Keratinocyte (primary cell): Measurements from ENCODE around the gene KBTBD4. TPM values are rescaled to one million over a fixed set of nuclear protein-coding genes. Genes with fewer than 3 reads are reported as not detected.

ENCODE experiments used
- DNase-seq: peaks from one replicate; pipeline ENCODE4 v3.0.0-alpha.2; 2011; ENCODE audit warnings: low read depth, missing footprints, low spot score
- FAIRE-seq: peaks from 2 replicates; lab custom pipeline; 2011; peaks lifted over from hg19 to GRCh38; lab: Jason Lieb, UNC
- H2AFZ ChIP-seq: 2 replicates; pipeline ENCODE4 v1.6.0; 2012; ENCODE audit warnings: low read length, control low read depth, inconsistent platforms; ENCODE audit not compliant: control insufficient read depth
- H3K27ac ChIP-seq: 2 replicates; pipeline ENCODE4 v1.5.1; 2011; ENCODE audit warnings: low read length; ENCODE audit not compliant: control insufficient read depth, insufficient read depth
- H3K27me3 ChIP-seq: 3 replicates; pipeline ENCODE4 v1.6.0; 2011; ENCODE audit warnings: low read length; ENCODE audit not compliant: control insufficient read depth, insufficient read depth; ENCODE audit errors: extremely low read depth
- H3K36me3 ChIP-seq, 2 experiments: 2 replicates in 1 of 2; 3 replicates in 1 of 2; pipeline ENCODE4 v1.5.1; 2011; ENCODE audit warnings: low read length in 2 of 2, mild to moderate bottlenecking in 1 of 2; ENCODE audit not compliant: control insufficient read depth in 2 of 2, insufficient read depth in 2 of 2; ENCODE audit errors: extremely low read depth in 1 of 2
- H3K4me1 ChIP-seq: 3 replicates; pipeline ENCODE4 v1.5.1; 2011; ENCODE audit warnings: low read length; ENCODE audit not compliant: control insufficient read depth, insufficient read depth; ENCODE audit errors: extremely low read depth
- H3K4me2 ChIP-seq: 3 replicates; pipeline ENCODE4 v1.6.0; 2011; ENCODE audit warnings: low read depth, low read length; ENCODE audit not compliant: control insufficient read depth, insufficient read depth; ENCODE audit errors: extremely low read depth
- H3K4me3 ChIP-seq, 3 experiments: fragments of 200-600 bp in 1 of 3; sonication (generic) in 1 of 3; 2 replicates in 2 of 3; 3 replicates in 1 of 3; pipeline ENCODE4 v1.5.1; 2011 to 2016; ENCODE audit warnings: low read length in 3 of 3, mild to moderate bottlenecking in 3 of 3, control low read depth in 2 of 3, inconsistent platforms in 1 of 3, low read depth in 1 of 3, mixed read lengths in 1 of 3, mixed run types in 1 of 3, moderate library complexity in 1 of 3; ENCODE audit not compliant: control insufficient read depth in 2 of 3, insufficient read depth in 2 of 3; ENCODE audit errors: extremely low read depth in 1 of 3
- H3K79me2 ChIP-seq: 2 replicates; pipeline ENCODE4 v1.6.0; 2012; ENCODE audit warnings: low read length; ENCODE audit not compliant: control insufficient read depth, insufficient read depth
- H3K9ac ChIP-seq: 3 replicates; pipeline ENCODE4 v1.6.0; 2011; ENCODE audit warnings: low read length; ENCODE audit not compliant: control insufficient read depth, insufficient read depth; ENCODE audit errors: extremely low read depth
- H3K9me1 ChIP-seq: 3 replicates; pipeline ENCODE4 v1.6.0; 2011; ENCODE audit warnings: low read length; ENCODE audit not compliant: control insufficient read depth, insufficient read depth; ENCODE audit errors: extremely low read depth
- H3K9me3 ChIP-seq: 2 replicates; pipeline ENCODE4 v1.5.1; 2012; ENCODE audit warnings: low read depth, low read length; ENCODE audit not compliant: control insufficient read depth
- H4K20me1 ChIP-seq: 3 replicates; pipeline ENCODE4 v1.6.0; 2011; ENCODE audit warnings: low read length; ENCODE audit not compliant: control insufficient read depth, insufficient read depth; ENCODE audit errors: extremely low read depth
- EZH2 ChIP-seq: IDR thresholded peaks from one replicate; pipeline ENCODE4 v1.6.1; 2012; ENCODE audit warnings: inconsistent platforms, mild to moderate bottlenecking, low read length, moderate library complexity
- dilution Hi-C: fragments of 300-500 bp; cut with MboI; formaldehyde crosslinking; loops from one replicate; pipeline ENCODE4 v1.7.0; 2020; ENCODE audit warnings: low sequenced_read_pairs; ENCODE audit not compliant: extremely low pct_ligation_motif_present
- polyA plus RNA-seq, 5 experiments: library from polyadenylated mRNA; depleted of rRNA in 3 of 5; stranded (reverse) in 3 of 5; stranded (forward) in 1 of 5; unstranded in 1 of 5; fragments of >200 nt; gene quantifications; 1 replicate in 1 of 5; 2 replicates in 3 of 5; 3 replicates in 1 of 5; pipeline versions ENCODE4 v1.2.1 to v1.2.3, GENCODE V29; 2011 to 2012; ENCODE audit warnings: missing spikeins in 2 of 5, low read depth in 1 of 5, low replicate concordance in 1 of 5
- TF ChIP-seq, protein P1 (sequence below), 3 experiments: IDR thresholded peaks in 1 of 3; conservative IDR thresholded peaks in 1 of 3; optimal IDR thresholded peaks in 1 of 3; 2 replicates in 2 of 3; 3 replicates in 1 of 3; pipeline versions ENCODE3 to v1.5.1; 2011; ENCODE audit warnings: low read length in 3 of 3, mild to moderate bottlenecking in 3 of 3, moderate library complexity in 2 of 3, control low read depth in 1 of 3, inconsistent platforms in 1 of 3; ENCODE audit not compliant: insufficient read depth in 2 of 3; ENCODE audit errors: extremely low read depth in 1 of 3

The KBTBD4 gene
- polyA plus RNA-seq, 1 donor (not counting 4 experiments of a cell fraction or from before 2014, with no cell fraction given): 15.4 TPM

DNA sequence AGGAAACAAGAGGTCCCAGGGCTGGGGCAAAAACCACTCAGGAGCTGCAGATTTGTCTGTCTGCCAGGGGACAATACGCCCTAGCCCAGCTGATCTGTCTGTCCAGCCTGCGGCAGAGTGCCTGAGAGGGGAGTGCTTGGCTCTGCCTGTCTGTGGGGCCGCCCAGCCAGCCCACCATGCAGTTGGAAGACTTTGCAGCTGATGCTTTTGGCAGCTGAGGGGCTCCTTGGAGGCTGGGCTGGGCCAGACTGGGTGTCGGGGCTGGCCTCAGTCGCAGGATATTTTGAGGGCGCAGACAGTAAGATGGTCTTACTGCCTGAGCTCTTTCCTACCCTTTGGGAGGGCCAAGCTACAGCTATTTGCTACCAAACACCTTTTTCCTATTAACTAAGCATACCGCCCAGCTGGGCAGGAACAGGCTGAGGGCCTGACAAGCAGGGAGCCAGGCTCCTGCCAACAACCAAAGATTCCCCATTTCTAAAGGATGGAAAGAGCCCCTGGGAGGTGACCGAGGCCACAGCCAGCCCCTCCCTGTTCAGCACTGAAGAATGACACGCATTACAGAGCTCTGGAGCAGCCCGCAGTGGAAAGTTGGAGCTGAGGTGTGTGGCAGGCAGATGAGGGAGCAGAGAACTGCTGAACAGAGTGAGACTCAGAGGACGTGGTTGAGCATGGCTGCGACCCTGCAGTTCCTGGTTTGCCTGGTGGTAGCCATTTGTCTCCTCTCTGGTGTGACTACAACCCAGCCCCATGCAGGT is 7.5 kb upstream of the KBTBD4 start, which contains the start of gene FAM180B:
TSS of gene FAM180B (plus strand) at position 581 of the 758 bp plus-strand sequence. CDS start at position 672, 91 bp downstream.
- dilution Hi-C loops: no loop called here
- no peaks in the 10 kb centered on the region for H3K4me1 ChIP-seq
- DNase-seq (no peak), FAIRE-seq (no peak)
- H3K9me3 ChIP-seq: no peaks in the 10 kb centered on the region
- no peak within 1 kb of the TSS for H3K4me3 ChIP-seq
- no peaks in the 10 kb centered on the region for H3K9me1 ChIP-seq
- no peak within 1 kb of the TSS for H3K9ac ChIP-seq
- H3K4me2 ChIP-seq: no peak within 1 kb of the TSS
- H2AFZ ChIP-seq: no peak within 1 kb of the TSS
- peaks cover 21% of the 10 kb centered on the region for H3K27me3 ChIP-seq
- TF ChIP-seq, protein P1, sequence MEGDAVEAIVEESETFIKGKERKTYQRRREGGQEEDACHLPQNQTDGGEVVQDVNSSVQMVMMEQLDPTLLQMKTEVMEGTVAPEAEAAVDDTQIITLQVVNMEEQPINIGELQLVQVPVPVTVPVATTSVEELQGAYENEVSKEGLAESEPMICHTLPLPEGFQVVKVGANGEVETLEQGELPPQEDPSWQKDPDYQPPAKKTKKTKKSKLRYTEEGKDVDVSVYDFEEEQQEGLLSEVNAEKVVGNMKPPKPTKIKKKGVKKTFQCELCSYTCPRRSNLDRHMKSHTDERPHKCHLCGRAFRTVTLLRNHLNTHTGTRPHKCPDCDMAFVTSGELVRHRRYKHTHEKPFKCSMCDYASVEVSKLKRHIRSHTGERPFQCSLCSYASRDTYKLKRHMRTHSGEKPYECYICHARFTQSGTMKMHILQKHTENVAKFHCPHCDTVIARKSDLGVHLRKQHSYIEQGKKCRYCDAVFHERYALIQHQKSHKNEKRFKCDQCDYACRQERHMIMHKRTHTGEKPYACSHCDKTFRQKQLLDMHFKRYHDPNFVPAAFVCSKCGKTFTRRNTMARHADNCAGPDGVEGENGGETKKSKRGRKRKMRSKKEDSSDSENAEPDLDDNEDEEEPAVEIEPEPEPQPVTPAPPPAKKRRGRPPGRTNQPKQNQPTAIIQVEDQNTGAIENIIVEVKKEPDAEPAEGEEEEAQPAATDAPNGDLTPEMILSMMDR (optimal IDR thresholded peaks at IDR 0.05 in 1 of 3, IDR thresholded peaks at IDR 0.05 in 1 of 3, conservative IDR thresholded peaks at IDR 0.05 in 1 of 3; ENCODE audit: extremely low read depth in 1 of 3, insufficient read depth in 2 of 3, low read length in 3 of 3): no peak
- no peak for TF ChIP-seq EZH2
- H3K27ac ChIP-seq: no peak within 1 kb of the TSS
- peaks cover 13 to 24% of the 10 kb centered on the region in 2 experiments for H3K36me3 ChIP-seq
- no peaks in the 10 kb centered on the region for H3K79me2 ChIP-seq
- no peaks in the 10 kb centered on the region for H4K20me1 ChIP-seq

DNA sequence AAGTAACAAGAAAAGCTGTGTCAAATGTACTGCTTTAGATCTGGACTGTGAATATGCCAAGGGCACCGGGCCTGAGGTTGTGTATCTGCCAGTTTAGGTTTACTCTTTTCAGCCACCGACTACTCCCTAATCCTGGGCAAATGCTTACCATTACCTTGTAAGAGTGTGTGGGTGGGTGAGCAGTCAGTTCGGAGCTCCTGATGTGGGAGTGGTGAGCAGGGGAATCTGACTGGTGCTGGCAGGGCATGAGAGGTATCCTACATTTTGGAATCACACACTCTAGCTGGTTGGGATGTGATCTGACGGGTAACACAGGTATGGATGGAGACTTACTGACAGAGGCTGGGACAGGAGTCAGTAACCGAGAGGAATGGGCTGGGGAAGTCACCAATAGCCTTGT is 5.1 kb upstream of the KBTBD4 start:
- TF ChIP-seq, protein P1 (optimal IDR thresholded peaks at IDR 0.05 in 1 of 3, IDR thresholded peaks at IDR 0.05 in 1 of 3, conservative IDR thresholded peaks at IDR 0.05 in 1 of 3; ENCODE audit: extremely low read depth in 1 of 3, insufficient read depth in 2 of 3, low read length in 3 of 3): no peak
- TF ChIP-seq EZH2: no peak
- H3K9ac ChIP-seq: no peak overlapping the region

More for the DNA sequence above, 5.1 kb upstream of the KBTBD4 start:
- Histone ChIP-seq H3K4me2 (no peak overlapping the region), H3K4me1 (peaks cover 10% of the 10 kb centered on the region), H3K4me3 (no peak overlapping the region), H3K27ac (no peak overlapping the region), H3K9me3 (no peaks in the 10 kb centered on the region), H3K79me2 (peaks cover 20% of the 10 kb centered on the region), H3K27me3 (peaks cover under 1% of the 10 kb centered on the region), H3K9me1 (no peaks in the 10 kb centered on the region), H4K20me1 (no peaks in the 10 kb centered on the region), H3K36me3 (peaks cover 16 to 33% of the 10 kb centered on the region in 2 experiments), H2AFZ (no peak overlapping the region)
- dilution Hi-C loops: no loop called here
- no peak for FAIRE-seq
- DNase-seq: no peak
